ENCODE measurements around the gene THAP11. TPM values are rescaled to one million over a fixed set of nuclear protein-coding genes. Genes with fewer than 3 reads are reported as not detected.
A peak's percentile ranks its signal among the peaks of the same experiment; 100 is the strongest.

THAP11 gene
- total and polyA plus RNA-seq, 2 of the 4 experiments (the other 2 are of a cell fraction): 13.3 to 14.5 TPM

- Histone ChIP-seq H4K5ac (ENCODE audit: low read depth, low read length) (peak overlapping the region; percentile 56; the same call in 1 of the 2 replicates), H3K4me2 (ENCODE audit: low read depth, low read length) (peak overlapping the region; percentile 97), H3K9me3 (ENCODE audit: control insufficient read depth, insufficient read depth, low read length) (no peaks in the 10 kb centered on the region), H3K36me3 (ENCODE audit: control insufficient read depth, insufficient read depth, low read length) (peaks cover 28% of the 10 kb centered on the region), H3K4ac (ENCODE audit: low read depth, low read length) (peak overlapping the region; percentile 80; the same call in 1 of the 2 replicates), H4K20me1 (ENCODE audit: insufficient read depth, low read length) (no peaks in the 10 kb centered on the region), H3K79me1 (ENCODE audit: low read depth in 1 of 2, low read length in 2 of 2) (peaks cover 6 to 36% of the 10 kb centered on the region in 2 experiments; a peak in 3 of 4 replicates), H3K9me1 (ENCODE audit: insufficient read depth, low read length) (peaks cover 7% of the 10 kb centered on the region; the same call in 1 of the 2 replicates), H3K4me3 (ENCODE audit: insufficient read depth, low read depth, low read length) (peak overlapping the region; percentile 75; the same call in 1 of the 2 replicates), H3K9ac (ENCODE audit: low read depth, low read length) (0 out of 2 replicates have a peak overlapping the region, but pooled peaks have one; percentile 79), H3K23ac (ENCODE audit: low read depth, low read length) (peak overlapping the region; percentile 98), H2BK120ac (ENCODE audit: low read depth, low read length) (no peak overlapping the region), H3K18ac (ENCODE audit: low read depth, low read length) (no peak overlapping the region), H3K4me1 (ENCODE audit: control insufficient read depth, insufficient read depth, low read length) (peaks cover 2% of the 10 kb centered on the region), H2BK15ac (ENCODE audit: low read depth, low read length) (no peak overlapping the region), H2AK5ac (ENCODE audit: low read depth, low read length) (no peak overlapping the region), H2AK9ac (replicated peaks; ENCODE audit: low read depth, low read length, poor library complexity) (no peak overlapping the region), H3K14ac (replicated peaks; ENCODE audit: low read depth, low read length) (peak overlapping the region; percentile 98), H2BK20ac (ENCODE audit: low read depth, low read length) (no peak overlapping the region), H4K91ac (ENCODE audit: insufficient read depth, low read depth, low read length) (peak overlapping the region; percentile 60; the same call in 1 of the 2 replicates), H2AFZ (replicated peaks; ENCODE audit: low read length, poor library complexity) (peak overlapping the region; percentile 97), H4K8ac (ENCODE audit: low read depth in 2 of 2, low read length in 2 of 2) (peak overlapping the region; percentile 71 to 99), H3K56ac (ENCODE audit: extremely low read depth, insufficient read depth, low read length) (no peak overlapping the region; the same call in 1 of the 2 replicates), H3K27ac (ENCODE audit: insufficient read depth, low read length) (no peak overlapping the region), H2BK5ac (ENCODE audit: low read depth, low read length, poor library complexity, severe bottlenecking) (no peak overlapping the region), H3K27me3 (ENCODE audit: control insufficient read depth, insufficient read depth, low read length) (no peaks in the 10 kb centered on the region)
- CTCF ChIA-PET: interaction anchor here (2.4 kb wide), 1 partner anchor 18 kb away, joined by 11 read pairs; no protein-coding TSS in a partner anchor
- dilution Hi-C loops (cut with HindIII; ENCODE audit: low sequenced_read_pairs, unreplicated experiment) (no loop called here), in situ Hi-C loops (cut with MboI; ENCODE audit: low sequenced_read_pairs) (no loop called here), intact Hi-C loops (cut with micrococcal nuclease) (no loop called here)
- ATAC-seq (ENCODE audit: low read depth) (no peak), DNase-seq (no peak)
- BruUV-seq (replicated peaks): no TSS peak
- POLR2A ChIA-PET (ENCODE audit: unreplicated experiment): no interaction called here
- TF ChIP-seq CHD1 (IDR thresholded peaks at IDR 0.05; ENCODE audit: low read depth, low read length) (no peak), CEBPB (IDR thresholded peaks at IDR 0.05; ENCODE audit: low read depth, low read length) (no peak), CTCF (conservative IDR thresholded peaks at IDR 0.05; ENCODE audit: low read depth, low read length) (no peak), MAFK (IDR thresholded peaks at IDR 0.05; ENCODE audit: low read depth, low read length) (no peak), BHLHE40 (IDR thresholded peaks at IDR 0.05; ENCODE audit: low read depth, low read length) (no peak), RCOR1 (IDR thresholded peaks at IDR 0.05; ENCODE audit: insufficient replicate concordance, low read length) (no peak), RAD21 (IDR thresholded peaks at IDR 0.05; ENCODE audit: low read length) (no peak), MAZ (IDR thresholded peaks at IDR 0.05; ENCODE audit: borderline replicate concordance, low read depth, low read length) (no peak), SMC3 (IDR thresholded peaks at IDR 0.05; ENCODE audit: low read depth, low read length) (no peak), USF2 (IDR thresholded peaks at IDR 0.05; ENCODE audit: low read depth, low read length) (no peak), MXI1 (IDR thresholded peaks at IDR 0.05; ENCODE audit: borderline replicate concordance, low read depth, low read length) (no peak), FOS (IDR thresholded peaks at IDR 0.05; ENCODE audit: low read depth, low read length) (no peak), RFX5 (IDR thresholded peaks at IDR 0.05; ENCODE audit: low read depth, low read length) (no peak), POLR2A (IDR thresholded peaks at IDR 0.05; ENCODE audit: low read depth, low read length) (no peak), ELK1 (IDR thresholded peaks at IDR 0.05; ENCODE audit: borderline replicate concordance, low read depth, low read length) (no peak), NFE2L2 (IDR thresholded peaks at IDR 0.05; ENCODE audit: low read depth, low read length) (no peak)
- whole genome bisulfite sequencing, 2 experiments (ENCODE audit: extremely low coverage in 2 of 2, insufficient read length in 1 of 2): no CpG with 5 or more reads among the region's 10 CpGs
These were observed 7.9 kb upstream of the THAP11 start for GRCh38 chr16:67834242-67834614.
